HepG2 (cell line): ENCODE measurements around the gene AIP. TPM values are rescaled to one million over a fixed set of nuclear protein-coding genes. Genes with fewer than 3 reads are reported as not detected.
A peak's percentile ranks its signal among the peaks of the same experiment; 100 is the strongest.

Experiments used
- E2F5 ChIP-seq: sonication (generic); formaldehyde crosslinking; conservative IDR thresholded peaks from 2 replicates; pipeline ENCODE4 v1.4.0; 2020; ENCODE audit warnings: missing genetic modification reagents
- RFXANK ChIP-seq: IDR thresholded peaks from 2 replicates; pipeline ENCODE4 v1.6.1; 2016
- ZBTB26 ChIP-seq: IDR thresholded peaks from 2 replicates; pipeline ENCODE4 v1.6.1; 2016; ENCODE audit warnings: missing compliant biosample characterization, missing genetic modification reagents, borderline replicate concordance
- ZBTB40 ChIP-seq, 2 experiments: fragments of 450-650 bp in 1 of 2; sonication (generic) in 1 of 2; formaldehyde crosslinking in 1 of 2; IDR thresholded peaks; 2 replicates each; pipeline versions ENCODE4 v1.6.1 to v1.8.0; 2016 to 2022; ENCODE audit warnings: antibody characterized with exemption in 1 of 2, mild to moderate bottlenecking in 1 of 2, missing genetic modification reagents in 1 of 2
- ZIK1 ChIP-seq: sonication (generic); formaldehyde crosslinking; IDR thresholded peaks from 2 replicates; pipeline ENCODE4 v1.5.0; 2020; ENCODE audit warnings: mild to moderate bottlenecking, low read depth, missing genetic modification reagents, borderline replicate concordance
- ZNF18 ChIP-seq: sonication (generic); formaldehyde crosslinking; IDR thresholded peaks from 2 replicates; pipeline ENCODE4 v1.8.0; 2022; ENCODE audit warnings: mild to moderate bottlenecking, missing genetic modification reagents; ENCODE audit not compliant: insufficient replicate concordance
- ZNF512 ChIP-seq: sonication (generic); formaldehyde crosslinking; IDR thresholded peaks from 2 replicates; pipeline ENCODE4 v1.4.0; 2020; ENCODE audit warnings: mild to moderate bottlenecking, missing genetic modification reagents
- ZNF546 ChIP-seq: sonication (generic); formaldehyde crosslinking; conservative IDR thresholded peaks from 2 replicates; pipeline ENCODE4 v1.8.1; 2023; ENCODE audit warnings: mild to moderate bottlenecking, missing genetic modification reagents
- ZNF781 ChIP-seq: sonication (generic); formaldehyde crosslinking; IDR thresholded peaks from 2 replicates; pipeline ENCODE4 v1.5.1; 2020; ENCODE audit warnings: borderline replicate concordance, mild to moderate bottlenecking, missing genetic modification reagents; ENCODE audit errors: not compliant biosample characterization
- polyA plus RNA-seq, 8 experiments: library from polyadenylated mRNA; depleted of rRNA in 3 of 8; stranded (reverse) in 7 of 8; unstranded in 1 of 8; fragments of >200 nt; fragmentation: Illumina TruSeq in 4 of 8; extraction: Trizol in 4 of 8; gene quantifications; 2 replicates each; pipeline versions ENCODE4 v1.2.1 to v1.2.3, GENCODE V29; 2011 to 2016; ENCODE audit warnings: low read depth in 4 of 8, missing spikeins in 1 of 8, mixed read lengths in 1 of 8; ENCODE audit not compliant: insufficient read depth in 1 of 8
- total RNA-seq, 5 experiments: library from RNA; depleted of rRNA; stranded (reverse); fragments of >200 nt; fragmentation: Illumina TruSeq; extraction: Trizol; gene quantifications; 2 replicates each; pipeline ENCODE4 v1.2.3, GENCODE V29; 2016; ENCODE audit warnings: low read depth in 1 of 5

Gene AIP
- total and polyA plus RNA-seq, 2 of the 13 experiments (the other 11 are each of a cell fraction or from before 2014, with no cell fraction given) = 51.8 to 110 TPM

DNA sequence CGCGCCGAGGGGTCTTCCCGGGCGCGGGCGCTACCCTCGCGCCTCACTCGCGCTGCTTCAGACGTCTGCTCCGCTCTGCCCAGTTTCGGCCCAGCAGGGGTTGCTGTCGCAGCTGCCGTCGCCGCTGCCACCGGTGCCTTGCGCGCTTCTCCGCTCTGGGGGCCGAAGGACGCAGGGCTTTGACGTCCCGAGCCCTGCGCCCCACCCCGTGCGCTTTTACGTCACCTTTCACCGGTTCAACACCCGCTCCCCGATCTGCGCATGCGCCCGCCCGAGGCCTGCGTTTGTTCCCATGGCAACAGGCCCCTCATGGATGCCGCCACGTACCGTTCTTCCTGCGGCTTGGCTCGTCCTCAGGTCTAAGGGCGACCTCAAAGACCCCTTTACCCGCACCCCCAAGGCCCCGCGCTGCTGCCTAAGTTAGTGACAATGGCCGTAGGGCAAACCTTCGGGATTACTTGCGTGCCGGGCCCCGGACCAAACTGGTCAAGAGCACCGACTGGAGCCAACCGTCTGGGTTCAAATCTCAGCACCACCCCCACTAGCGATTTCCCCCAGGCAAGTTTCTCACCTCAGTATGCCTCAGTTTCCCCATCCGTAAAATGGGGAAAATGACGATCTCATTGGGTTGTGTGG is 25.8 kb downstream of the AIP start (continued):
- no peak for TF ChIP-seq ZNF512
- no peak for TF ChIP-seq E2F5 (CRISPR knock-in tag)
- TF ChIP-seq ZNF546 (CRISPR knock-in tag) = peak; percentile 92
- no peak for TF ChIP-seq ZBTB40 (IDR thresholded peaks at IDR 0.05)
- peak; percentile 33; the same call in 1 of the 2 replicates for TF ChIP-seq ZBTB40 (CRISPR knock-in tag; IDR thresholded peaks at IDR 0.05)
- TF ChIP-seq ZIK1 = 0 out of 2 replicates have a peak, but pooled peaks have one; percentile 74
- TF ChIP-seq ZNF18 (CRISPR knock-in tag) = no peak
- TF ChIP-seq ZBTB26 = 0 out of 2 replicates have a peak, but pooled peaks have one; percentile 61
- TF ChIP-seq ZNF781 (CRISPR knock-in tag) = no peak
- no peak for TF ChIP-seq RFXANK
